ENCODE results near the gene PHRF1.

Gene PHRF1

GRCh38 chr11:544817-545166, 31.5 kb upstream of the PHRF1 start:
- Histone ChIP-seq H3K27ac (no peak overlapping the region), H3K4me1 (ENCODE audit: control insufficient read depth in 1 of 2, insufficient read depth in 1 of 2, low read depth in 1 of 2, low read length in 1 of 2) (no peaks in the 10 kb centered on the region), H3K27me3 (peaks cover 22% of the 10 kb centered on the region), H3K36me3 (no peaks in the 10 kb centered on the region), H3K4me3 (ENCODE audit: low read depth in 1 of 2, low read length in 1 of 2) (no peak overlapping the region), H3K9me3 (no peaks in the 10 kb centered on the region)
- TF ChIP-seq, protein P1, sequence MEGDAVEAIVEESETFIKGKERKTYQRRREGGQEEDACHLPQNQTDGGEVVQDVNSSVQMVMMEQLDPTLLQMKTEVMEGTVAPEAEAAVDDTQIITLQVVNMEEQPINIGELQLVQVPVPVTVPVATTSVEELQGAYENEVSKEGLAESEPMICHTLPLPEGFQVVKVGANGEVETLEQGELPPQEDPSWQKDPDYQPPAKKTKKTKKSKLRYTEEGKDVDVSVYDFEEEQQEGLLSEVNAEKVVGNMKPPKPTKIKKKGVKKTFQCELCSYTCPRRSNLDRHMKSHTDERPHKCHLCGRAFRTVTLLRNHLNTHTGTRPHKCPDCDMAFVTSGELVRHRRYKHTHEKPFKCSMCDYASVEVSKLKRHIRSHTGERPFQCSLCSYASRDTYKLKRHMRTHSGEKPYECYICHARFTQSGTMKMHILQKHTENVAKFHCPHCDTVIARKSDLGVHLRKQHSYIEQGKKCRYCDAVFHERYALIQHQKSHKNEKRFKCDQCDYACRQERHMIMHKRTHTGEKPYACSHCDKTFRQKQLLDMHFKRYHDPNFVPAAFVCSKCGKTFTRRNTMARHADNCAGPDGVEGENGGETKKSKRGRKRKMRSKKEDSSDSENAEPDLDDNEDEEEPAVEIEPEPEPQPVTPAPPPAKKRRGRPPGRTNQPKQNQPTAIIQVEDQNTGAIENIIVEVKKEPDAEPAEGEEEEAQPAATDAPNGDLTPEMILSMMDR (IDR thresholded peaks at IDR 0.05), result no peak

DNA sequence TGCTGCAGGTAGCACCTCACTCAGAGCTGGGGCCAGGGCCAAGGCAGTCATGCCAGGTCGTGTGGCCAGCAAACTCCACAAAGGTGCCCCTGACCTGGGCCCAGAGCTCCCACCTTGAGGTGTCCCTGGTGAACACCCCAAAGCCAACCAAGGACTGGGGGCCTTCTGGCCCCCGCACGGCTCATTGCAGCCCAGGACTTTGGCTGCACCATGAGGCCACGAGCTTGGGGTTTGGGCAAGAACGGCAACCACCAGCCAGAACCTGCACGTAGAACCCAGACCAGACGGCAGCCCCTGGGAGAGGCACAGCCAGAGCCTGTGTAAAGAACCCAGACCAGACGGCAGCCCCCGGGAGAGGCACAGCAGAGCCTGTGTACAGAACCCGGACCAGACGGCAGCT, 31.1 kb upstream of the PHRF1 start:
- TF ChIP-seq, protein P1 (IDR thresholded peaks at IDR 0.05), result no peak
- Histone ChIP-seq H3K9me3 (no peaks in the 10 kb centered on the region), H3K27me3 (peaks cover 18% of the 10 kb centered on the region), H3K4me3 (ENCODE audit: low read depth in 1 of 2, low read length in 1 of 2) (no peak overlapping the region), H3K27ac (no peak overlapping the region), H3K36me3 (no peaks in the 10 kb centered on the region), H3K4me1 (ENCODE audit: control insufficient read depth in 1 of 2, insufficient read depth in 1 of 2, low read depth in 1 of 2, low read length in 1 of 2) (no peaks in the 10 kb centered on the region)

DNA sequence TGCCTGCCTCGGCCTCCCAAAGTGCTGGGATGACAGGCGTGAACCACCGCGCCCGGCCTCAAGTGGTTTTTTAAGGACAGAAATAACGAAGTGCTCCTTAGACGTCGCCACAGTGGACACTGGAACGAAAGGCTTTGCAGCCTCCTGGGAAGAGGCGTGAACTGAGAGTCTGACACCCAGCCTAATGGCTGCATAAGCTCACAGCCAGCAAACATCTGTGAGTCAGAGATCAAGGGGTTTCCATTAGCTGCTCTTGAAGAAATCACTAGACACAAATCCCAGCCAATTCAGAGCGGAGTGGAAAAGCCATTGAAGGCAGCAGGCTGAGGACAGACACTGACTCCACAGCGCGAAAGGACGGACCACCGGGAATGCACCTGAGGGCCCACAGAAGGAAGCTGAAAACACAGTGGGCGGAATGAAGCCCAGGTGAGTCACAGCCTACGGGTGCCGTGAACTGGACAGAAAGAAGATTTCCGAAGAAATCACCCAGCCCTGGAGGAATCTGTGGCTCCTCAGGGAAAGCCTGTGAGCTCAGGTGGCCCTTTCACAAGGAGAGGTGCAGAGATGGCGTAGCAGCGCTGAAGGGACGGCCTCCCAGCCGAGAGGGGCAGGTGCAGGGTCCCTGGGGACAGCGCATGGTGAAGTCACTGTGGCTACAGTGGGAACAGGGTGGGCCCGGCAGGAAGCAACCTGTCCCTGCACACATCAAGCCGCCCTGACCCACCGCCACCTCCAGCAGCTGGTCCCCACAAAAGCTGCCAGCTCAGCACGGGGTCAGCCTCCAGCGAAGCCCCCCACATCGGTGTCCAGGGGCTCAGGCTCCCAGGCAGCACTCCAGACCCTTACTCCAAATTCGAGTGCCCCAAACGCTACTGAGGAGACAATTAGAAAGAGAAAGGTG, 27.3 kb upstream of the PHRF1 start:
- Histone ChIP-seq H3K4me1 (ENCODE audit: control insufficient read depth in 1 of 2, insufficient read depth in 1 of 2, low read depth in 1 of 2, low read length in 1 of 2) (no peaks in the 10 kb centered on the region), H3K9me3 (no peaks in the 10 kb centered on the region), H3K27me3 (peaks cover 30% of the 10 kb centered on the region), H3K36me3 (no peaks in the 10 kb centered on the region), H3K27ac (no peak overlapping the region), H3K4me3 (ENCODE audit: low read depth in 1 of 2, low read length in 1 of 2) (no peak overlapping the region)
- TF ChIP-seq, protein P1 (IDR thresholded peaks at IDR 0.05), result no peak

DNA sequence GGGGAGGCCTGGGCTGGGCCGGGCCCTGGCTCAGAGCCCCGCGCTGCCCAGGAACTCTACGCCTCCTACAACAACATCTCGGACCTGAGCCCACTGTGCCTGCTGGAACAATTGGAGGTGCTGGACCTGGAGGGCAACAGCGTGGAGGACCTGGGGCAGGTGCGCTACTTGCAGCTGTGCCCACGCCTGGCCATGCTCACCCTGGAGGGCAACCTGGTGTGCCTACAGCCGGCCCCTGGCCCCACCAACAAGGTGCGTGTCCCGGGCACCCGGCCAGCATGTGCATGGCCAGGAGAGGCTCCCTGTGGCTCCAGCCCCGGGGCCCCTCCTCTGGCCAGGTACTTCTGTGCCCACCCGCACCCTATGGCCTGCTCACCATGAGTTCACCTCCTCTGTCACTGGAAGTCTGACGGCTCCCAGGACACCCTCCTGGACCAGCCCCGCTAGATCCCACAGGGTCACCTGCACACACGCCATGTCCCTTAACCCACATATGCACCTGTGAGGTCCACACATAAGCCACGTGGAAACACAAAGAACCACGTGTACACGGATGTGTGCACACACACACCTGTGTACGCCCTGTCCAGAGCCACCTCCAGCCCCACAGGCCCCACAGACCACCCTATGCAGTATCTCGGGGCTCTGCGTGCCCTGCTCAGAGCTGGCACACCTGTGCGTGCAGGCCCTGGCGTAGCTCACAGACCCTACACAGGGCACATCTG, 26.1 kb upstream of the PHRF1 start:
- H3K4me3 ChIP-seq (ENCODE audit: low read depth in 1 of 2, low read length in 1 of 2), result no peak overlapping the region
- no peaks in the 10 kb centered on the region for H3K9me3 ChIP-seq
- H3K36me3 ChIP-seq, result no peaks in the 10 kb centered on the region
- H3K27me3 ChIP-seq, result peaks cover 43% of the 10 kb centered on the region
- H3K4me1 ChIP-seq (ENCODE audit: control insufficient read depth in 1 of 2, insufficient read depth in 1 of 2, low read depth in 1 of 2, low read length in 1 of 2), result peaks cover 5 to 9% of the 10 kb centered on the region in 2 experiments
- TF ChIP-seq, protein P1 (IDR thresholded peaks at IDR 0.05), result no peak
- no peak overlapping the region for H3K27ac ChIP-seq

DNA sequence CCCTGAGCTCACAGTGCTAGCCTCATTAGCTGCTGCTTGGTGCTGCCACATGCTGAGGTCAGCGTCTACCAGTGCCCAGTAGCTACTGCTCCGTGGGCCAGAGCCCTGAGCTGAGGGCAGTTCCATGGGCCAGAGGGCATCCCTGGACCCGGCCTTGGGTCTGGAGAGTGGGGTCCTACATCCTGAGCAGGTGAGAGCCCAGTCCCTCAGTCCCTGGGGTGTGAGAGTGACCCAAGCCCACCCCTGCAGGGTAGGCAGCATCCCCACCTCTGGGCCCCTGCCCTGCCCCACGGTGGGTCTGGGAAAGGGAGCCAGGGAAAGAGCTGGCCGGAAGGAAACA, 25.6 kb upstream of the PHRF1 start:
- Histone ChIP-seq H3K9me3 (no peaks in the 10 kb centered on the region), H3K36me3 (no peaks in the 10 kb centered on the region), H3K4me3 (ENCODE audit: low read depth in 1 of 2, low read length in 1 of 2) (no peak overlapping the region), H3K27ac (no peak overlapping the region), H3K4me1 (ENCODE audit: control insufficient read depth in 1 of 2, insufficient read depth in 1 of 2, low read depth in 1 of 2, low read length in 1 of 2) (peaks cover 7 to 15% of the 10 kb centered on the region in 2 experiments), H3K27me3 (peaks cover 48% of the 10 kb centered on the region)
- TF ChIP-seq, protein P1 (IDR thresholded peaks at IDR 0.05), result no peak
